Measurements from ENCODE around the gene NDUFB4.
A peak's percentile ranks its signal among the peaks of the same experiment; 100 is the strongest.
"Not testable (repeated sequence)": the region's sequence is repeated elsewhere in the genome, so short reads cannot be mapped to it uniquely, and the experiment has no call there.

Gene NDUFB4

DNA sequence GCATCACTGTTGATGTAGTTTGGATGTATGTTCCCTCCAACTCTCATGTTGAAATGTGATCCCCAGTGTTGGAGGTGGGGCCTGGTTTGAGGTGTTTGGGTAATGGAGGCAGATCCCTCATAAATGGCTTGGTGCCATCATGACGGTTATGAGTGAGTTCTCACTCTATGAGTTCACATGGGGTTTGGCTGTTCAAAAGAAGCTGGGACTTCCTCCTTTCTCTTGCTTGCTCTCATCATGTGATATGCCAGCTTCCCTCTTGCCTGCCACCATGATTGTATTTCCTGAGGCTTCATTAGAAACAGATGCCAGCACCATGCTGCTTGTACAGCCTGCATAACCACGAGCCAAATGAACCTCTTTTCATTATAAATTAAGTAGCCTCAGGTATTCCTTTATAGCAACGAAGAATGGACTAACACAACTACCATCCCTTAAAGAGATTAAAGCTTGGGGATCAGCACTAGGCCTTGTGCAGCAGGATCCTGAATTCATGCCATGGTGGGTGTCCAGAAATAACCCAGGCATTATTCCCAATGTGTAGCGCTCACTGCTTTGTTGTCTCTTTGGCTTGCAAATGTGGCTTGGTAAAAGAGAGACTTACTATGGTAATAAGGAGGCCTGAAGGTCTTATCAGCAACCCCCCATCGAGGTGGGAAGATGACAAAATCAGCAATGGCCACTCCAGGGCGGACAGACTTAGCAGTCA, 41.9 kb downstream of the NDUFB4 start:
- DNase-seq = no peak

DNA sequence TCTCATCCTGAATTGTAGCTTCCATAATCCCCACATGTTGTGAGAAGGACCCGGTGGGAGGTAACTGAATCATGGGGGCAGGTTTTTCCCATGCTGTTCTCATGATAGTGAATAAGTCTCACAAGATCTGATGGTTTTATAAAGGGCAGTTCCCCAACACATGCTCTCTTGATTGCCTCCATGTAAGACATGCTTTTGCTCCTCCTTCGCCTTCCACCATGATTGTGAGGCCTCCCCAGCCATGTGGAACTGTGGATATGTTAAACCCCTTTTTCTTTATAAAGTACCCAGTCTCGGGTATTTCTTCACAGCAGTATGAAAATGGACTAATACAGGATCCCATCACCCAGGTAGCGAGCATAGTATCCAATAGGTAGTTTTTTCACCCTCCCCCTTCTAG, 42.7 kb downstream of the NDUFB4 start:
- not testable (repeated sequence) for DNase-seq

DNA sequence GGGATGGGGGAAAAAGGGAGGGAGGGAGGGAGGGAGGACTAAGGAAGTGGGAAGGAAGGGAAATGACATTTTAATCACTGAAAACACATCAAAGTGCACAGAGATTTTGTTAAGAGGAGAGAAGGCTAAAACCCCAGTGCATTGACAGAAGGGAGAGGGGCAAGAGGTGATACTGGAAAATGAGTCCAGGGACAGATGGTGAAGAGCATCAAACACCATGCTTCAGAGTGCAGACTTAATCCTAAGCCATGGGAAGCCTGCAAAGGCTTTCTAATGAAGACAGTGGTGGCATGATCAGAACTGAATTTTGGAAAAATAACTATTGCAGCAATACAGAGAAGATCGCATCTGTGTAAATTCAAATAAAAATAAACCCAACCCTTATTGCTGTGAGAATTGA, 44.1 kb downstream of the NDUFB4 start:
- no peak for DNase-seq

DNA sequence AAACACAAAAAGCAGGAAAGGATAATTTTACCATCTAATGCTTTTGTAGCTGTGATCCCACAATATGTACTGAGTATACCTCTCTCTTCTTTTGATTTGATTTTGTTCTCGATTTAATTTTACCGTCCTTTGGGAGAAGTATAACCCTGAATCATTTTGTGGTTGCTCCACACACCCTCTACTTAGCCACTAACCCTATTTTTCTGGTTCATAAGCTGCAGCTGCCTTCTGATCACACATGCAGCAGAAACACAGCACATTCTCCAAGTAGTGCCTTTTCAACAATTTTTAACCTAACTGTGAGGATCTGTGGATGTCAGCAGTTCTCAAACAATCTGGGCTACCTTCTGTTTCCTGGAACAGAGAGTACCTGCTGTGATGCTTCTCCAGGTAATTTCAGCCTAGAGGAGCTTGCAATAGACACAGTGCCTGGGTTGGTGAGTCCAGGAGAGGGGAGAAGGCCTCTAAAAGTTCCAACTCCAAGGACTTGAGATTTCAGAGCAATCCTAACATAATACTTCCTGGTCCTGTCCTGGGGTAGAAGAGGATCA, 45.6 kb downstream of the NDUFB4 start:
- DNase-seq = no peak

DNA sequence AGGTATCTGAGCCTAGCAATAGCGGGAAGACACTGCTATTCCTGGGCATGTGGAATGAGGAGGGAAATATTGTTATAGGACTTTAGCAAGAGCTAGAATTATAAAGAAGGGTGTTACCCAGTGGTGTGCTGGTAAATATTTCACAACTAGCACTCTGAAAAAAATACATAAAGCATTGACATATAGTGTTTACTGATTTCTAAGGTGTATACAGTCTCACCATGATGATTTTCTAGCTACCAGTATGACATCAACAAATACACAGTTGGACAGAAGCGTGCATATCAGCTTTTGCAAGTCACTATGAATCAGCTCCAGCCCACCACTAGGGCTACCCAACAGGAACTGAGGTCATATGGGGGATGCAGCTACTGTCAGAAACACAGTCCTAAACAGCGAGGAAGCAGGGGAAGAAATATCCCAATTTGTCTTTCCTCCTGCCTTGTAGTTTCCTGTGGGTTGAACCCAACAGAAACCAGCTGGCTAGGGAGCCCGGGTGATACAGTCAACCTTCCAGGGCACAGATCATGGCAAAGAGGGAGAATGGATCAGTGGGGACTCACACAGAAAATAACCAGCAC, 46.3 kb downstream of the NDUFB4 start:
- DNase-seq = peak in 1 of 5 experiments; percentile 3

DNA sequence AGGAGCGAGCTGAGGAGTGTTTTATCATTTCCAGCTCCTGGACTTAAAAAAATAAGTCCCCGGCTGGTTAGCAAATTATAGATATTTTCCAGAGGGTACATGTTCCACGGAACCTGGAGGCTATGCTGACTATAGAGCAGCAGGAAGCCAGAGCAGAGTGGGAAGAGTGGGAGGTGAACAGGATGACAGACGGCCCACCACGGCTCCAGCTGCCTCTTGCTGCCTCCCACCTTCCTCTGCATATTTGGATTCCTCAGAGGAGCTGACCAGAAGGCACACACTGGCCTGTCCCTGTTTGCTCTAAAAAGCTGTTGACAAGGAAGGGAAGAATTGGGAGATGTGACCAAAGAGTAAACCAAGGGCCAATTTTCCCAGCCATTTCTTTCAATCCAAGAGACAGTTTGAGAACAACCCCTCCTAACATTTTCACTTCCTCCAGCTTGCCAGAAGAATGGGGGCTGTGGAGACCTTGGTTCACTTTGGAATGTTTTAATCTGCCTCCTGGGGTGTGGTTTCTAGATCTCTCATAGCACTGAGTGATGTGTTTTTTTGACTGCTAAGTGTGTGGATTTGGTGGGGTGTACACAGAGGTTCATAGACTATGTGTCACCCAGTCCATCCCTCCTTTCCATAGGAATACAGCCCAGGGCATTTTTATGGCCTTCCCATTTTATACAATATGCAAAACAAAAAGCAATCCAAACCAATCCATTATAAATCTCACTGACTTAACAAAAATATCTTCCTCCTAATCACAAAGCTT, 49.1 kb downstream of the NDUFB4 start:
- DNase-seq = no peak

DNA sequence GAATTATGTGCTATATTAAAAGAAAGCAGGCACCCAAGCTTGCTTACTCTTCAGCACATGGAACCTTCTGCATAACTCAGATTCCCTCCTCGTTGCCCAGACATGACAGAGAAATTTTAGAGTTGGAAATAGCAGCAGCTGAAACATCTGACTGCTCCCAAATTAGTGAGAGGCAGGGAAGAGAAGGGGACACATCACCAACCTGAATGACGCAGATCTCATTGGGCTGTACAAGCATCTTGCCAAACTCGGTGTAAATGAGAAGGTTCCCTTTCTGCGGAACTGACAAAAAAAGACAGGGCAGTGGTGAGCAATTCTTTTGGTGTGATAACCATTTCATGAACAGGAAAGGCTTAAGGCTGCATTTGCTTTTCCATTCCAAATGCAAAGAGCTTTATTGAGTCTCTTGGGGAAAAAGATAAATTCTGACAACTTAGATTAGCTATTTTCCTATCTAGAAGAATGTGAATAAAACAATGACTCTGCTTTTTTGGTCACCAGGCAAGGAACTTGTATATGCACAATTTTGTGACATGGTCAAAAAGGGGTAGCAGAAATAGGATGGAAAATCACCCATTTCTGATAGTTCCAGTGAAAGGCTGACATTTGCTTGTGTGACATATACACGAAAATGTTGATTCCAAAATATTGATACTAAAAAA, 50.8 kb downstream of the NDUFB4 start:
- DNase-seq = no peak

DNA sequence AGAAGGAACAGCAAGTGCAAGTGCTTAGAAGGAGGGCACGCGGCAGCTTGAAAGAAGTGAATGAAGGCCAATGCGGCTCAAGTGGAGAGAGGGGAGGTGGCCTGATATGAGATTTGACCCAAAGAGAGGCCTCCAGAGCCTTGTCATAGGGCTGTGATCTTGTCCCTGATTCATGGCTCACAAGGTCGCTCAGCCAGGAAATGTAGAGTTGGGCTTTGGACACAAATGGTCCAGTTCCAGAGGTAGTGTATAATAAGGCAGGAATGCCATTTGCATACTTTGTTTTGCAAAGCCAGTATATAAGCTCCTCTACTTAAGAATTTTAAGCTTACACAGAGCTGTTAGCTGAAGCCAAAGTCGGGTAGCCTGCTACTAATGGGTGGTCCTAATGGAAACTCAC, 52.2 kb downstream of the NDUFB4 start:
- no peak for DNase-seq

DNA sequence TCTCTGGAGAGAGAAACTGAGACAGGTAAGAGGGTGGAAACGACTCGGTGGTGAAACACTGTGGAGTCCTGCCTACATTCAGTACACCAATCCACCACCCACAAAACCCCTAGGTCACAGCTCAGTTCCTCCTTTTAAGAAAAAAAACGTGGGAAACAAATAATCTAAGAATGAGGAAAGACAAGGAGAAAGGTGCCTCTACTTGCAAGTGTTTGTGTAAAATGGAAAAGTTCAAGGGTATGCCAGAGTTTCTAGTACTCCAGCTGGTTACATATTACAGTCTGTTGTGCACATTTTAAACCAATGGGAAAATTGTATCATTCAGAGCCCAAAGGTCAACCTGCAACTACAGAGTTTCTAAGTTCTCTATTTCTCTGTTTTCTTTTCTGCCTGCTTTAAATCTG, 53.7 kb downstream of the NDUFB4 start:
- no peak for DNase-seq

DNA sequence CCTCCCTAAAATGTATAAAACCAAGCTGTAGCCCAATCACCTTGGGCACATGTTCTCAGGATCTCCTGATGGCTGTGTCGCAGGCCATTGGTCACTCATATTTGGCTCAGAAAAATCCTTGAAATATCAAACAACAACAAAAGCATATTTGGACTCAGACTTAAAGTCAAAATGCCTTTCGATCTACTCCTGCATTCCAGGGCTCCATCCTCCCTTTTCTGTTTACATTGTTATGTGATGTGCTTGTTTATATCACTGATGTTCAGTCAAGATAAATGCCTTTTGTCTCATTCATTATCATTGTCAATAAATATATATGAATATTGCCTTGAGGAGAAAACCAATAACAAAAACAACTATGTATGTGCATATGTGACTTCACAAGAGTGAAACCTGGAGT, 54.2 kb downstream of the NDUFB4 start:
- DNase-seq = no peak
